Activated CD8-positive, alpha-beta memory T cell treated with anti-CD3 and anti-CD28 coated beads for 1 hour (primary cell): Measurements from ENCODE around the gene MRPL57.
"Not testable (repeated sequence)": the region's sequence is repeated elsewhere in the genome, so short reads cannot be mapped to it uniquely, and the experiment has no call there.

Experiments
- DNase-seq, 2 donors: peaks; one replicate each; pipeline ENCODE4 v3.0.0-alpha.2; 2020; ENCODE audit warnings: low read depth in 1 of 2; ENCODE audit errors: extremely low read depth in 1 of 2

MRPL57 gene

DNA sequence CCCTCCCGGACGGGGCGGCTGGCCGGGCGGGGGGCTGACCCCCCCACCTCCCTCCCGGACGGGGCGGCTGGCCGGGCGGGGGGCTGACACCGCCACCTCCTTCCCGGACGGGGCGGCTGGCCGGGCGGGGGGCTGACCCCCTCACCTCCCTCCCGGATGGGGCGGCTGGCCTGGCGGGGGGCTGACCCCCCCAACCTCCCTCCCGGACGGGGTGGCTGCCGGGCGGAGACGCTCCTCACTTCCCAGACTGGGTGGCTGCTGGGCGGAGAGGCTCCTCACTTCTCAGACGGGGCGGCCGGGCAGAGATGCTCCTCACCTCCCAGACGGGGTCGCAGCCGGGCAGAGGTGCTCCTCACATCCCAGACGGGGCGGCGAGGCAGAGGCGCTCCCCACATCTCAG, 10.0 kb downstream of the MRPL57 start:
- DNase-seq = not testable (repeated sequence)

DNA sequence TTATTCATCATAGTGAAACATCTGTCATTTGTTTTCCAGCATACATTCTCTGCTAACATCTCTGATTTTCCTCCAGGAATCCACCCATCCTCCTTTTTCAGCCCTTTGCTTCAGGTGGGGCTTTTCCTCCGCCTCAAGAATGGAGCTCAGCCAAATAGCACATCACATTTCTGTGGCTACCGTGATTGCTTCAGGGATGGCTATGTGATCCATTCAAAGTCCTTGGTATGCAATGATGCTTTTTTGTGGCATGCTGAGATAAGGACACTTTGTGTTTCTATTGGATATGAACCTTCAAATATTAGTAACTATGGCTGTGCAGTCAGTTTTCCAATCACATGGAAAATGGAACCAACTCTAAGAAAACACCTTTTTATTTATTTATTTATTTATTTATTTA, 18.3 kb downstream of the MRPL57 start:
- not testable (repeated sequence) for DNase-seq

DNA sequence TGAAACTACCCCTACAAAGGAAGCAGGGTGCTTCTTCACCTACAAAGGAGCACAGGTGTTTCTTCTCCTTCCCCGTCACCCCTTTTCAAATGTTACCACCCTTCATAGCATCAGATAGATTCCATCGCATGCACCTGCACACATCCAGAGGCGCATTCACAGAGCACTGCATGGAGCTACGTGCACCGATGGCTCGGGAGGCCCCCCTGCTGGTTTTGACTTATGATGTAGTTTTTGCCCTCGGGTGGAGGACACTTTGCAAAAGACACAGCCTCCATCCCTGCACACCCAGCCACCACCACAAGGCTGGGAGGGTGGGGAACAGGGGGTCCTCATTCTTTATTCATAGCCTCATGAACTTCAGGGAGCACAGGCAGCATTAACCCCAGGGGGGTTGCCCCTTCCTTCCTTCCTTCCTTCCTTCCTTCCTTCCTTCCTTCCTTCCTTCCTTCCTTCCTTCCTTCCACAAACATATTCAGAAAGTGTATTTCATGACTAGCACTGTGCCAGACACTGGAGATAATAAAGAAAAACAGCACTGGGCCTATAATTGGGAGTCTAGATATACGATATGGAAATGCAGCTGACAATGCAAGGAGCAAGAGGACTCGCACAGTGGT, 21.3 kb downstream of the MRPL57 start:
- DNase-seq = not testable (repeated sequence)

DNA sequence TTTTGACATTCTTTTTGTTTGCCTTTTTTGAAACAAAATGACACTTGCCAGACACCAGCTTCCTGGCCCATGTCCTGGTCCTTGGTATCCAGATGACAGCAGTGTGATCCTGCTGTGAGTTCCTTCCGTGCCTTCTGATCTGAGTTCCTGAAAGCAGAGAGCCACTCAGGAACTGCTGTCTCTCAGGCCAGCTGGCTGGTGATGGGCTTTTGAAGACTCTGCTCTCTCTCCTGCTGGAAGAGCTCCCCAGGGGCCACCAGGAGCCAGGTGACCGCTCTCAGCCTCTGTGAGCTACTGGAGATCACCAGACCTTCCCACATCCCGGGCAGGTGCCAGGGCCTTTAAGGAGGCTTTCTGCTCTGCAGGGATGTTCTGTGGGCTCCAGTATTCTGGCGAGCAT, 21.9 kb downstream of the MRPL57 start:
- DNase-seq = not testable (repeated sequence)

DNA sequence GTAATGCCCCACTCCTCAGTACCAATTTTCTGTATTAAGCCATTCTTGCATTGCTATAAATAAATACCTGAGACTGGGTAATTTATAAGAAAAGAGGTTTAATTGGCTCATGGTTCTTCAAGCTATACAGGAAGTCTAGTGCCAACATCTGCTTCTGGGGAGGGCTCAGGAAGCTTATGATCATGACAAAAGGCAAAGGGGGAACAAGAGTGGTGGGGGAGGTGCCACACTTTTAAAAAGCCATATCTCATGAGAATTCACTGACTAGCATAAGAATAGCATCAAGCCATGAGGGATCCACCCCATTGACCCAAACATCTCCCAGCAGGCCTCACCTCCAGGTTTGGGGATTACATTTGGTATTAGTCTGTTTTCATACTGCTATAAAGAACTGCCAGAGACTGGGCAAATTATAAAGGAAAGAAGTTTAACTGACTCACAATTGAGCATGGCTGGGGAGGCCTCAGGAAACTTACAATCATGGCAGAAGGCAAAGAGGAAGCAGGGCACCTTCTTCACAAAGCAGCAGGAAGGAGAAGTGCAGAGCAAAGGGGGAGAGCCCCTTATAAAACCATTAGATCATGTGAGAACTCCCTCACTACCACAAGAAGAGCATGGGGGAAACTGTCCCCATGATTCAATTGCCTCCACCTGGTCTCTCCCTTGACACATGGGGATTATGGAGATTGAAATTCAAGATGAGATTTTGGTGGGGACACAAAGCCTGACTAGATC, 25.2 kb downstream of the MRPL57 start:
- DNase-seq = not testable (repeated sequence)

DNA sequence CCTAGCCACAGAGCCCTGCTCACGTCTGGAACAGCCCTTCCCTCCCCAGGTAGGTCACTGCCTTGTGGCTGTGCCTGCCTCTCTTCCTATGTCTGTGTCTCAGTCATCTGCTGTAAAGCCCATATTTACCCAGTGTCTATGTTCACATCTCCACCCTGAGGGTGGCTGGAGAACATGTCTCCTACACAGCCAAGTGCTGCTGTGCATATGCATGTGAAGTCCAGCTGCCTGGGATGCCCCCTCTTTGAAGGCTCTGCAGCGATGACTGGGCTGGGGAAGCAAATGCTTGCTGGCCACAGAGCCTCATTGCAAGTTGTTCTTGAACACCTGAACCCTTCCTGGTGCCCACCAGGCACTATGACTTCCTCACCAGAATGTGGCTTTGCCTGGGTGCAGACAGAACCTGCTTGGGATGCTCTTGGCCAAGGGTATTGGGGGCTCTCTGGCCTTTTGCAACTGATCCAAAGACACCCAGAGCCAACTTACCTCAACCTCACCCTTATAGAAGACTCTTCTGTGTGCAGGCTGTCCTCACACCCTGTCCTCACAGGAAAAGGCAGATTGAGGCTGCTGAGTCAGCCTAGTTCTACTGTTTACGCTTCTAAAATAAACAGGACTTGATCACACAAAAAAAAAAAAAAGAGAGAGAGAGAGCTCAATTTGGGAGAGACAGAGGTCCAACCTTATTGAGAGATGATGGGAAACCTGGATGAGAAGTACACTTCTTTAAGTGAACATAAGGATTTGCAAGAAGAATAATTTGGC, 26.5 kb downstream of the MRPL57 start:
- DNase-seq = no peak

DNA sequence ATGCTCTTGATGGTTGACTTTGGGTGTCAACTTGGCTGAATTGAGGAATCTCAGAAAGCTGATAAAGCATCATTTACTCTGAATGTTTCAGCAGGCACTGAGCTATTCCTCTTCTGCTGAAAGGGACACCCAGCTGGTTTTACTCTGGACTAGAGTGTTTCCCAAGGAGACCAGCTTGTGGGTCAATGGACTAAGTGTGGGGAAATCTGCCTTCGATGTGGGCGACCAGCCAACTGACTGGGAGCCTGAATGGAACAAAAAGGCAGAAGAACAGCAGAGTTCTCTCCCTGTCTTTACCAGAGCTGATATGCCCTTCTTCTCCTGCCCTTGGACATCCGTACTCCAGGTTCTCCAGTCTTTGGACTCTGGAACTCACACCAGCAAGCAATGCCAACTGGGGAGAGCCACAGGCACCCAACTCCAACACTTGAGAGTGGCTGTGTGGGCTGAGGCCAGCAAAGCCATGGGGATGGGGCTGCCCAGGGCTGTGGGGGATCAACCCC, 32.2 kb downstream of the MRPL57 start:
- no peak for DNase-seq

DNA sequence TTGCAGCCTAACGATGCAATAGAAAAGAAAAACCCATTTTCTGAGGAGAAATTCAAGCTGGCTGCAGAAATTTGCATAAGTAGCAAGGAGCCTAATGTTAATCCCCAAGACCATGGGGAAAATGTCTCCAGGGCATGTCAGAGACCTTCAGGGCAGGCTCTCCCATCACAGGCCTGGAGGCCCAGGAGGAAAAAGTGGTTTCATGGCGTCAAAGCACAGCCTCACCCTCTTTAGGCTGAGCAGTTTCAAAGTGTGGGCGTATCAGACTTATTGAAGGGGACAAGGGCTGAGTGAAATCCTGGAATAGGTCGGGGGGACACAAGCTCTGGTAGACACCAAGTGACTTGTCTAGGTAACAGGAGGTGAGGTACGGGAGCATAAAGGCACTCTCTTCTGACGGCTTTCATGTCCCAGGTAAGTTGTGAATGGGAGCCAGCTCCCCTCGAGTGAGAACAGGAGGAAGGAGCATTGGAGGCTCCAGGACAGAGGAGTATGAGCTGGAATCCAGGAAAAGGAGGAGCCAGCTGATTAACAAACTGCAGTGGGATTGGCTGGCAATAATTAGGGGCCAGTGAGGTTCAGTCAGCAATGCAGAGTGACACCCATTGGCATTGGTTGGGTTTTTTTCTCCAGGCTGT, 35.8 kb downstream of the MRPL57 start:
- DNase-seq = no peak

DNA sequence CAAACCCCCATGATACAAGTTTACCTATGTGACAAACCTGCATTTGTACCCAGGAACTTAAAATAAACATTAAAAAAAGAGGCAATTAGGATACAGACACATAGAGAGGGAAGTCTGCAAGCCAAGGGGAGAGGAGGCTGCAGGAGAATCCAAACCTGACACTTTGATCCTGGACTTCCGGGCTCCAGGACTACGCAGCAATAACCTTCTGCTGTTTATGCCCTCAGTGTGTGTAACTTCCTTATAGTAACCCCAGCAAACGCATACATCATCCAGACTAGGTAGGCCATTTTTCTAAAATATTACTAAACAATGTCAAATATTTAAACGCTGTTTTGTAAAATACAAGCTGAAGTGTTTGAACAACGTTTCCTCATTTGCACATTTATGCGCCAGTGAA, 39.0 kb downstream of the MRPL57 start:
- not testable (repeated sequence) for DNase-seq

DNA sequence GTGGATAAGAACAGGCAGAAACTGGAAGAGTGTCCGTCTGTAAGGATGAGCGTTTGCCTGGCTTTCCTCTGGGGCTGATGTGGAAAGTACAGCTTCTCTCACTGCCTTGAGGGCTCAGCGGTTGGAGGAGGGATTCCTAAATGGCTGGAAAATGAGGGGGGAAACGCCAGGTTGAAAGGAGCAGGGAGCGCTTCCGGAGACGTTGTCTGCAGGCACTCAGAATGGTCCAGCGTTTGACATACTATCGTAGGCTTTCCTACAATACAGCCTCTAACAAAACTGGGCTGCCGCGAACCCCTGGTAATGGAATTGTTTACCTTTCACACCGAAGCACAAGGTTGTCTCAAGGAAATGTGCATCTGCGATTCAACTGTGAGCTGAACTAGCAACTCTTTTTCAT, 39.9 kb downstream of the MRPL57 start:
- DNase-seq = no peak

DNA sequence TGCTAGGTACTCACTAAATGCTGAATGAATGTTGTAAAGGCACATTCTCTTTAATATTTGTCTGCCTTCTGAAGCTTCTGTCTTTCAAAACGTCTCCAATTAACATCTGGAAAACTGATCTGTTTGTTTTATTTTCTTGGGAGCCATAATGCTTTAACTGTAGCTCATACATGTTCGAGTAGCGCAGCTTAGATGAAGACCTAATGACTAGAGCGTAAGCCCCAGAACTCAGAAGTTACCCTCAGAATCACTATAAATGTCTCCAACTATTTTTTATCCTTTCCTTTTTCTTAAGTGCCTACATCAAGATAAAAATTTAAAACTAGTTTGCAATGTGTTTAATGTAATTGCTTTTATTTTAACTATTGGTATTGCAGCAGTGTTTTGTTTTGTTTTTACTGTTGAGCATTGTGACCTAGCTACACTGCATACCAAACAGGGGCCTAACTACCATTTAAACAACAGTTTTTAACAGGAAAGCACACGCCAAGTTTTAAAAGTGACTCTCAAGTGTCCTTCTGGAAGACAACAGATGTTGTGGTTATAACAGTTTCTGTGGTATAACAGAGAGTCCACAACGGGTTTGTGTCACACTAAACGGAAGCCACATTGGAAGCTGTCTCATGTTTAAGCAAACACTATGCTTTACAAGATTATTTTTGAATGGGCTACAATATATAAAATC, 42.0 kb downstream of the MRPL57 start:
- no peak for DNase-seq

DNA sequence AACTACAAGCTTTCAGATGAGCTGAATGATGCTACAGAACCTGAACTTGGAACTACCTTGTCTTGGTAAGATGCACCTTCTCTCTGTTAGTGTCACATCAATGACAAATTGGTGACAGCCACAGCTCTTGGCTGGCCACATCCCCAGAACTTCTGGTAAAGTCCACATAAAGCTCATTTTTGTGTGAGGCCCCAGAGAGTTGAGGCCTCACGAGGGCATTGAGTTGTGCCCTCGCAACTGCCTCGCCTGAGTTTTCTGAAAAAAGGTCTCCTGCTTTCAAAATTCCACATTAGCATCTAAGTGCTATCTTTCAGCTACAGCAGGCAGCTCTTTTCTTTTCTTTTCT, 42.6 kb downstream of the MRPL57 start:
- no peak for DNase-seq

DNA sequence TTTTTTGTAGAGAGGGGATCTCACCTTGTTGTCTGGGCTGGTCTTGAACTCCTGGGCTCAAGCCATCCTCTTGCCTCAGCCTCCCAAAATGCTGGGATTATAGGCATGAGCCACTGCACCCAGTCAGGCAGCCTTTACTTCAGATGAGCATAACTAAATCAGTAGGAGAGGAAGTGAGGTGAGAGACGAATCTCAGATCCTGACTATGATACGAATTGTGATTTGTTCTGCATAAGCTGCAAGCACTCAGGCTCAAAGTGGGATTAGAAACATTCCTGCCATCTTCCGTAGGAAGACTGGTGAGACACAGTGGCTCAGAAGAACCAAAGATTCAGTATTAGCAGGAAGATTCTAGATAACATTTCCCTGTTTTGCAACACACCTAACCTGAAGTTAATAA, 43.3 kb downstream of the MRPL57 start:
- DNase-seq = not testable (repeated sequence)

DNA sequence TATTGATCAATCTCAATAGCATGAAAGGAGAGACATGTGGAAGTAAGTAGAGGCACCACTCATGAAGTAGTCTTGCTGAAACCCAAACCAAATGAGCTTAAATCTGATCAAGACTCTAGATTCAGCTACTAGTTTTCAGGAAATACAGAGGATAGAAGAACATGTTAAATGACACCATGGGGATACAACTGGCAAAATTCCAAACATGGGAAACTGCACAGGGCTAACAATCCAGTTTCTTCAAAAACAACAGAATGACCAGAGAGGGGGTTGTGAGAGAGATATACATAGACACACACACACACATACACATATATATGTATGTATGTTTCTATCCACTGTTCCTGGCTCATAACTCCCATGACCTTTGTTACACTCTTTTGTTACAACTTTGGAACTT, 44.8 kb downstream of the MRPL57 start:
- DNase-seq = no peak

DNA sequence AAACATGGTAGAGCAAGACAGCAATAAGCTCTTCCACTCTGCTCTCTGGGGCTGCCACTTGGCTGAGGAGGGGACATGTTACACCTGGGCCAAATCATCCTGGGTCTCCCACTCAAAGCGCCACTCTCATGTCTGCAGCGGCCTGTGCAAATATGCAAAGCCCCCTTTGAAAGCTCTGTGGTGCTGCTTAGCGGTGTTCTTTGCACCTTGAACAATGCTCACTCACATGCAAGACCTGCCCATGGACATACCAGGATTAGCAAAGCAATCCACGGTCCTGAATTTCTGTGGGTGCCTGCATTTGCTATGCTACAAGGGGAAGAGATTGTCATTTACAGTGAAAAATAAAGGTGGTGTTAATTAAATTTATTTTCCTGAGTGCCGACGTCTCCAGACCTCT, 48.6 kb downstream of the MRPL57 start:
- DNase-seq = no peak

DNA sequence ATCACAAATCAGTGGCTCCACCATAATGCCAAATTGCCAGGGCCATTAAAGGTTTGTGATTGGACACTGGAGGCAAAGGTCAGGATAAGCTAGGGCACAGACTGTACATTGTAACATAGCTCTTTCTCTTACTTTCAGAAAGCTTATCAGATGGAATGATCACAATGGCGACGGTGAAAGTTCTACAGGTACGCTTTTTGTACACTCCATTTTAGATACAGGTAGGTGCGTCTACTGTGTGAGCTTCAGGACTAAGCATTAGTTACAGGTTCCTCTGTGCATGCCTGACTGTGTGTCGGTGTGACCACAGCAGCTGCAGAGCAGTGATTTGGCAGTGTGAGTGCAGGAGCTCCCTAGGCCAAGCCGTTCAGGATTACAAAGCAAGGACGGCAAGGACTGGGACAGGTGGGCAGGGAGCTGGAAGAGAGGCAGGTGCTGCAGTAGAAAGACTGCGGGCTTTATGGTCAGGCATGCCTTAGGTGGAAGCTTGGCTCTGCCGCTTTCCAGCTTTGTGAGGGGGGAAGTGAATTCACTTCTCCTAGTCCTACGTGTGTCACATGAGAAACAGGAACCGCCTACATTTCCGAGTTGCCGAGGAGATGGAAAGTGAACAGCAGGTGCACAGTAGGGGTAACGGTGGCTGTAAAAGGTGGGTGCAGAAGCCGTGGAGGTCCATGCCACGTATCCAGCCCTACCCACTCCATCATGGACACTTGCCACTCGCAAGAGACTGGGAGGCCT, 49.6 kb downstream of the MRPL57 start:
- no peak for DNase-seq

DNA sequence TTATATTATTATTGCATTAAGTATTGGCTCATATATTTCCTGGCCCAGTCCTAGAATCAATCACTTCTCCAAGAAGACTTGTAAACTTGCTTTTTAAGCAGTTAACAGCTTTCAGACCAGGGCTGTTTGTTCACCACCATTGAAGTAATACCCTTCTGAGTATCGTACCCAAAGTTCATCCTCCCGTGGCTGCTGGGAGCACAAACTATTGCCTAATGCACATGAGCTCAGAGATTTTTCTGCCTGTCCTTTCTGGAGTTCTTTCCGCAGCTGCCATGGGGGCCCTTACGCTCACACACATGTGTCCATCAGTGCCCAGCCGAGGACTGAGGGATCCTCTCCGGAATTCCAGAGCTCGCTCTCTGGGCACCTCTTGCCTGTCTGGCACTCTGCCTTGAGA, 51.5 kb downstream of the MRPL57 start:
- no peak for DNase-seq
